ENCODE results near the gene SPPL3. TPM values are rescaled to one million over a fixed set of nuclear protein-coding genes. Genes with fewer than 3 reads are reported as not detected.

SPPL3 gene
- total RNA-seq, 1 experiment from 2014 or later, result 51.1 TPM

DNA sequence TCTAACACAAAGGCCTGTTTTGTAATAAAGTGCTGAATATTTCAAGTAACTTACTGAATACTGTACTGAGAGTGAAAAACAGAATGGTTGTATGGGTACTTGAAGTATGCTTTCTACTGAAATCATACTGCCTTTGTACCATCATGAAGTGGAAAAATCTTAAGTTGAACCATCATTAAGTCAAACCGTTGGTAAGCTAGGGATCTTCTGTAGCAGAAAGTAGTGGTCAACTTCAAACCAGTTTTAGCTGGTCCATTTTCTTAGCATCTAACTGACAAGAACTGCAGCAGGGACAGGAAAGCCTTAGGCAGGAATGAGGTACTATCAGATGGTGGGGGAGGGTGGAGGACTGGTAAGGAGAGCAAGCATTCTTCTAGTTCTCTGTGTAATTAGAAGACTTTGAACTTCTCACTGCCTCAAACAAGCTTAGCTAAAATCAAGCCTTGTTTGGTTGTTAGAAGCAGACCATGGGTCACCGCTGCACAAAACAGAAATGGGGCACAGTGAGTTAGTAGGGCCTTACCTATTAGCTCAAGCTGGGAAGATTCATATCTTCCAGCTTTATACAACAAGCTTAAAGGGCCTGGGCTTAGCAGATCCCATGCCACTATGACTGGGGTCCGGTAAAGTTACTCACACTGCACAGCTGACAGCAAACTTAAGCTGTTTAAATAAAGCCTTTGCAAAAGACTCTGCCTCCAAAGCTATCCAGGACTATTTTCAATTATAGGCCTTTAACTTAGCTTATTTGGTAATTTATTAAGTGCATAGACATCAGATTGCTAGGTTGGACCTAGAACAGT, 104.7 kb downstream of the SPPL3 start:
- in situ Hi-C loops (cut with HindIII; ENCODE audit: low pct_unique_long_range_greater_than_20kb, low sequenced_read_pairs) (no loop called here), intact Hi-C loops (cut with micrococcal nuclease; ENCODE audit: unreplicated experiment) (no loop called here)
- ATAC-seq, result no peak
- Histone ChIP-seq H3K9me3 (ENCODE audit: control insufficient read depth, insufficient read depth, low read depth, low read length) (peaks cover 9% of the 10 kb centered on the region; the same call in 1 of the 2 replicates), H3K27me3 (ENCODE audit: control insufficient read depth, insufficient read depth, low read length) (no peaks in the 10 kb centered on the region), H3K4me1 (ENCODE audit: control insufficient read depth, insufficient read depth, low read length) (no peaks in the 10 kb centered on the region), H3K4me3 (ENCODE audit: low read depth in 2 of 2, low read length in 2 of 2) (no peak overlapping the region), H3K27ac (ENCODE audit: low read length) (no peak overlapping the region), H3K36me3 (ENCODE audit: control insufficient read depth, insufficient read depth, low read length) (no peaks in the 10 kb centered on the region)
- POLR2A ChIA-PET, result interaction anchor here (0.5 to 0.6 kb wide), 2 partner anchors 37 to 683 kb away, joined by 3 read pairs; no protein-coding TSS in a partner anchor
- DNase-seq (ENCODE audit: low read depth, low spot score), result no peak
- TF ChIP-seq, protein P1, sequence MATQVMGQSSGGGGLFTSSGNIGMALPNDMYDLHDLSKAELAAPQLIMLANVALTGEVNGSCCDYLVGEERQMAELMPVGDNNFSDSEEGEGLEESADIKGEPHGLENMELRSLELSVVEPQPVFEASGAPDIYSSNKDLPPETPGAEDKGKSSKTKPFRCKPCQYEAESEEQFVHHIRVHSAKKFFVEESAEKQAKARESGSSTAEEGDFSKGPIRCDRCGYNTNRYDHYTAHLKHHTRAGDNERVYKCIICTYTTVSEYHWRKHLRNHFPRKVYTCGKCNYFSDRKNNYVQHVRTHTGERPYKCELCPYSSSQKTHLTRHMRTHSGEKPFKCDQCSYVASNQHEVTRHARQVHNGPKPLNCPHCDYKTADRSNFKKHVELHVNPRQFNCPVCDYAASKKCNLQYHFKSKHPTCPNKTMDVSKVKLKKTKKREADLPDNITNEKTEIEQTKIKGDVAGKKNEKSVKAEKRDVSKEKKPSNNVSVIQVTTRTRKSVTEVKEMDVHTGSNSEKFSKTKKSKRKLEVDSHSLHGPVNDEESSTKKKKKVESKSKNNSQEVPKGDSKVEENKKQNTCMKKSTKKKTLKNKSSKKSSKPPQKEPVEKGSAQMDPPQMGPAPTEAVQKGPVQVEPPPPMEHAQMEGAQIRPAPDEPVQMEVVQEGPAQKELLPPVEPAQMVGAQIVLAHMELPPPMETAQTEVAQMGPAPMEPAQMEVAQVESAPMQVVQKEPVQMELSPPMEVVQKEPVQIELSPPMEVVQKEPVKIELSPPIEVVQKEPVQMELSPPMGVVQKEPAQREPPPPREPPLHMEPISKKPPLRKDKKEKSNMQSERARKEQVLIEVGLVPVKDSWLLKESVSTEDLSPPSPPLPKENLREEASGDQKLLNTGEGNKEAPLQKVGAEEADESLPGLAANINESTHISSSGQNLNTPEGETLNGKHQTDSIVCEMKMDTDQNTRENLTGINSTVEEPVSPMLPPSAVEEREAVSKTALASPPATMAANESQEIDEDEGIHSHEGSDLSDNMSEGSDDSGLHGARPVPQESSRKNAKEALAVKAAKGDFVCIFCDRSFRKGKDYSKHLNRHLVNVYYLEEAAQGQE (IDR thresholded peaks at IDR 0.05; ENCODE audit: insufficient read depth in 1 of 2, low read depth in 2 of 2, low read length in 1 of 2), result no peak
- no peak for TF ChIP-seq POLR2AphosphoS5 (IDR thresholded peaks at IDR 0.05; ENCODE audit: low read depth, low read length)
- BruUV-seq (replicated peaks), result no TSS peak
- CTCF ChIA-PET, result no interaction called here

DNA sequence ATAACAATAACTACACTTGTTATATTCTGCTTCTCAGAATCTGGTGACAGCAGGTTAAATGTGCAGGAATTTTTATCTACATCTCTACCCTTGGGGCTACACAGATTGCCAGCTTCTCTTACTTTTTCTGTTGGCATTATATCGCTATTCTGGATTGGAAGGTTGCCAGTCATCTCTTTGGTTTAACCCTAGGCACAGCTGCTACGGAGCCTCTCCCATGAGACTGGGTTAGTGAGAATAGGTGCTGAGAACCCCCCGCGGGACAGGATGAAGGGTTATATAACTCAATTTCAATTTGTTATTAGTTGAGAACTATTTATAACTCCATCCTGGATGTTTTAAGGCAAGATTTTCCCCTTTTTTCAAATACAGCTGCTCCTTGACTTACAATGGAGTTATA, 105.5 kb downstream of the SPPL3 start:
- POLR2A ChIA-PET, result interaction anchor here (0.6 kb wide), 2 partner anchors 38 to 259 kb away, joined by 3 to 4 read pairs; no protein-coding TSS in a partner anchor
- no TSS peak for BruUV-seq (replicated peaks)
- in situ Hi-C loops (cut with HindIII; ENCODE audit: low pct_unique_long_range_greater_than_20kb, low sequenced_read_pairs), result no loop called here
- ATAC-seq (no peak), DNase-seq (ENCODE audit: low read depth, low spot score) (no peak)
- H3K4me1 ChIP-seq (ENCODE audit: control insufficient read depth, insufficient read depth, low read length), result no peaks in the 10 kb centered on the region
- H3K9me3 ChIP-seq (ENCODE audit: control insufficient read depth, insufficient read depth, low read depth, low read length), result peaks cover 9% of the 10 kb centered on the region; the same call in 1 of the 2 replicates
- no peaks in the 10 kb centered on the region for H3K36me3 ChIP-seq (ENCODE audit: control insufficient read depth, insufficient read depth, low read length)
- H3K4me3 ChIP-seq (ENCODE audit: low read depth in 2 of 2, low read length in 2 of 2), result no peak overlapping the region
- H3K27me3 ChIP-seq (ENCODE audit: control insufficient read depth, insufficient read depth, low read length), result no peaks in the 10 kb centered on the region
- intact Hi-C loops (cut with micrococcal nuclease; ENCODE audit: unreplicated experiment), result no loop called here
- TF ChIP-seq TCF7L2 (IDR thresholded peaks at IDR 0.05; ENCODE audit: low read depth, low read length) (no peak), SIN3A (IDR thresholded peaks at IDR 0.05; ENCODE audit: borderline replicate concordance, insufficient read depth, low read depth, low read length) (no peak), POLR2AphosphoS5 (IDR thresholded peaks at IDR 0.05; ENCODE audit: low read depth, low read length) (no peak)
- TF ChIP-seq, protein P2, sequence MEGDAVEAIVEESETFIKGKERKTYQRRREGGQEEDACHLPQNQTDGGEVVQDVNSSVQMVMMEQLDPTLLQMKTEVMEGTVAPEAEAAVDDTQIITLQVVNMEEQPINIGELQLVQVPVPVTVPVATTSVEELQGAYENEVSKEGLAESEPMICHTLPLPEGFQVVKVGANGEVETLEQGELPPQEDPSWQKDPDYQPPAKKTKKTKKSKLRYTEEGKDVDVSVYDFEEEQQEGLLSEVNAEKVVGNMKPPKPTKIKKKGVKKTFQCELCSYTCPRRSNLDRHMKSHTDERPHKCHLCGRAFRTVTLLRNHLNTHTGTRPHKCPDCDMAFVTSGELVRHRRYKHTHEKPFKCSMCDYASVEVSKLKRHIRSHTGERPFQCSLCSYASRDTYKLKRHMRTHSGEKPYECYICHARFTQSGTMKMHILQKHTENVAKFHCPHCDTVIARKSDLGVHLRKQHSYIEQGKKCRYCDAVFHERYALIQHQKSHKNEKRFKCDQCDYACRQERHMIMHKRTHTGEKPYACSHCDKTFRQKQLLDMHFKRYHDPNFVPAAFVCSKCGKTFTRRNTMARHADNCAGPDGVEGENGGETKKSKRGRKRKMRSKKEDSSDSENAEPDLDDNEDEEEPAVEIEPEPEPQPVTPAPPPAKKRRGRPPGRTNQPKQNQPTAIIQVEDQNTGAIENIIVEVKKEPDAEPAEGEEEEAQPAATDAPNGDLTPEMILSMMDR (IDR thresholded peaks at IDR 0.05), result no peak
- TF ChIP-seq, protein P1 (IDR thresholded peaks at IDR 0.05; ENCODE audit: insufficient read depth in 1 of 2, low read depth in 2 of 2, low read length in 1 of 2), result no peak
- H3K27ac ChIP-seq (ENCODE audit: low read length), result no peak overlapping the region
- CTCF ChIA-PET, result no interaction called here
